PC-9 (cell line): ENCODE data around the gene DDX19B.
"Not testable (repeated sequence)": the region's sequence is repeated elsewhere in the genome, so short reads cannot be mapped to it uniquely, and the experiment has no call there.

Experiments
- EZH2 ChIP-seq: fragments of 200-600 bp; sonication (generic); IDR thresholded peaks from 2 replicates; pipeline ENCODE4 v1.8.0; 2017; ENCODE audit warnings: antibody characterized with exemption, low read depth
- TF ChIP-seq, protein P1 (sequence below): fragments of 200-600 bp; sonication (generic); conservative IDR thresholded peaks from 2 replicates; pipeline ENCODE4 v1.6.1; 2017; ENCODE audit warnings: mixed run types, antibody characterized with exemption, mild to moderate bottlenecking, moderate library complexity

- TF ChIP-seq, protein P1, sequence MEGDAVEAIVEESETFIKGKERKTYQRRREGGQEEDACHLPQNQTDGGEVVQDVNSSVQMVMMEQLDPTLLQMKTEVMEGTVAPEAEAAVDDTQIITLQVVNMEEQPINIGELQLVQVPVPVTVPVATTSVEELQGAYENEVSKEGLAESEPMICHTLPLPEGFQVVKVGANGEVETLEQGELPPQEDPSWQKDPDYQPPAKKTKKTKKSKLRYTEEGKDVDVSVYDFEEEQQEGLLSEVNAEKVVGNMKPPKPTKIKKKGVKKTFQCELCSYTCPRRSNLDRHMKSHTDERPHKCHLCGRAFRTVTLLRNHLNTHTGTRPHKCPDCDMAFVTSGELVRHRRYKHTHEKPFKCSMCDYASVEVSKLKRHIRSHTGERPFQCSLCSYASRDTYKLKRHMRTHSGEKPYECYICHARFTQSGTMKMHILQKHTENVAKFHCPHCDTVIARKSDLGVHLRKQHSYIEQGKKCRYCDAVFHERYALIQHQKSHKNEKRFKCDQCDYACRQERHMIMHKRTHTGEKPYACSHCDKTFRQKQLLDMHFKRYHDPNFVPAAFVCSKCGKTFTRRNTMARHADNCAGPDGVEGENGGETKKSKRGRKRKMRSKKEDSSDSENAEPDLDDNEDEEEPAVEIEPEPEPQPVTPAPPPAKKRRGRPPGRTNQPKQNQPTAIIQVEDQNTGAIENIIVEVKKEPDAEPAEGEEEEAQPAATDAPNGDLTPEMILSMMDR = not testable (repeated sequence)
- TF ChIP-seq EZH2 = not testable (repeated sequence)
Observed at GRCh38 chr16:70292148-70292547, 6.8 kb upstream of the DDX19B start.
